T-helper 22 cell (primary cell): Measurements from ENCODE around the gene TMEM178A.

Experiments used
- DNase-seq: peaks from one replicate; pipeline ENCODE4 v3.0.0-alpha.2; 2020; ENCODE audit warnings: low read depth

TMEM178A gene

DNA sequence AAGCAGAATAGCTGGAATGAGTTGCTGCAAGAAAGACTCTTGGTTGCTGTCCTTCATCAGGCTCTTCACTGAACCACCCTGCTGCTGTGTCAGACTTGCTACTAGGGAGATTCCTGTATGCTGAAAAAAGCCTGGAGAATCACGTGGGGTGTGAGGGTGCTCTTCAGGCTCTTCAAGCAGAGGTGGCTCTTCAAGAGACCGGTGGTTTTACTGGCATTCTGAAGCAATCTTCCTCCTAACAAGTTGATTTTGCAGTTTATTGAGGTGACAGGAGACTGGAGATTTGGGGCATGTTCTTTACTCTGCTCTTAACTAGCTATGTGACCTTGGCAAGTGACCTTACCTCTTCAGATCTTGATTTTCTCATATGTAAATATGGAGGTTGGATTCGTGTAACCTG is 14.1 kb downstream of the TMEM178A start:
- DNase-seq: no peak

- no peak for DNase-seq
Observed at GRCh38 chr2:39682066-39682692, 16.5 kb downstream of the TMEM178A start.

DNA sequence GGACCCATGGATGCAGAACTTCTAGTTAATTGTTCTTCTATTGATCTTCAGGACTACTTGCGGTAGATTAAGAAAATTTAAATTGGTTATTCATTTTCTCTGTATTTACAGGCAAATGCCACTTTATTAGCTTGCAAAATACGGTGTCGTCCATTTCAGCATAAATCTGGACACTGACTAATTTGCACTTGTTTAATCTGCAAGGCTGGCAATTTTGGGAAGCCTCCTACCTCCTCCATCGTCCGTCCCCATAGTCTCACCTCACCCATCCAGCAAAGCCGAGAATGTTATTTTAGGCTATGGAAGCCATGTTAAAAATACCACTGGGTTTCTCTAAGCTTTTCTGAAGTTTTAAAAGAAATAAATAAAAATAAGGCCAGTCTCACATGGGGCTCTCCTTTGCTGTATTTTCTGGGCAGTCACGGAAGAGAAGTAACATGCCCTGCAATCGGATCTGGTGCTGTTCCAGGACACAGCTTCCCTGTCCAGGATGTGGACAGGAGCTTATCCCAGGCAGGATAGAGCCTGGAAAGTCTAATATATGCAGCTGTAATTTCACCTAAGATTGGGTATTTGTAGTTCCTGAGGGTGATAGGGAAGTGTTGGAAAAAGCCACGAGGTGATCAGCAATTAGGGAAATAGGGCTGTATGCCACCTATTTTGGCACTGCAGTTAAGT is 17.4 kb downstream of the TMEM178A start:
- DNase-seq: no peak

DNA sequence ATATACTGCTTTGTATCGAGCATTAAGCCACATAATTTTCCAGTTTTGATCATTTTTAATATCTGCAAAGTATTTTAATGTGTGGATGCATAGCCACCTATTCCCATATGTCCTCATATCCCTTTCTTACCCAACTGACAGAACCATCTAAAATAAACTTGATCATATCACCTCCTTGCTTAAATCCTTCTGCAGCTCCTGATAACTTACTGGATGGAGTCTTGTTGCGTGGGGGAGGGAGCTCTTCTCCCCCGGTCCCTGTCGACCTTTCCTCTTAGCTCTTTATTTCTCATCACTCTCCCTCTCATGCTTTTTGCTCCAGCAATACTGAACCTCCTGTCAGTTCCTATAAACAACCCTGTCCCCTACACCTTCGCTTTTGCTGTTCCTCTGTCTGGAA is 18.7 kb downstream of the TMEM178A start:
- DNase-seq: no peak

DNA sequence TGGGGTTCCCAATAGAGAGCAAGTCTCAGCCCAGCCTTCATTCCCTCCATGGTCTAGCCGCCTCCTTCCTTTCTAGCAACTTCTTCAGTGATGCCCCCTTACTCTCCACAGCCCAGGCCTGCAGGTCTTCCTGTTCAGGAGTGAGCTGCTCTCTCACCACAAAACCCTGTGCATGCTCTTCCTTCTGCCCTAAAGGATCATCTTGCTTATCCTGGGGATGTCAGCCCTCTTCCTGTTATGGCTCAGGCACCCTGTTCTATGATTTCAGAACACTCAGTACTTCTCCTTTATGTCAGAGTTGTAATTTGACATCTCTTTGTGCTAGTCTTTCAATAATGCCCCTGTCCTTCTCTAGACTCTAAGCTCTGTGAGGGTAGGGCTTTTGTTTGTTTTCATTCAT is 19.4 kb downstream of the TMEM178A start:
- DNase-seq: no peak

- DNase-seq: no peak
Observed at GRCh38 chr2:39686456-39686855, 20.7 kb downstream of the TMEM178A start.

DNA sequence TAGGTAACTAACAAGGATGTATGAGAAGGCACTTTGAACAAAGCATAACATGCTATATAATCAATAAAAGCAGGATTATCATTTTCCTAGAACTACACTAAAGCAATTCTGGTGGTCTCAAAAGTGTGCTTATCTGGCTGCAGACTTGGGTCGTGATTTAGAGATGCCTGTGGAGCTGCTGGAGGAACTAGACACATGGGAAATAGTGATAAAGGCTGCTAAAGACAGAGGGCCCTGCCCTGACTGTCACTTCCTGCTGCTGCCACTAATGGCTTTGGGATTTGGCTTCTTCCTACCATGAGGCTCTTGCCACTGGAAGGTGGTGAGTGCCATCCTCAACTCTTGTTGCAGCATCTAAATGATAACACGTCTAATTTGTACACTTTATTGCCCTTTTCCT is 22.5 kb downstream of the TMEM178A start:
- DNase-seq: no peak

- DNase-seq: no peak
Observed at GRCh38 chr2:39689272-39689841, 23.6 kb downstream of the TMEM178A start.

DNA sequence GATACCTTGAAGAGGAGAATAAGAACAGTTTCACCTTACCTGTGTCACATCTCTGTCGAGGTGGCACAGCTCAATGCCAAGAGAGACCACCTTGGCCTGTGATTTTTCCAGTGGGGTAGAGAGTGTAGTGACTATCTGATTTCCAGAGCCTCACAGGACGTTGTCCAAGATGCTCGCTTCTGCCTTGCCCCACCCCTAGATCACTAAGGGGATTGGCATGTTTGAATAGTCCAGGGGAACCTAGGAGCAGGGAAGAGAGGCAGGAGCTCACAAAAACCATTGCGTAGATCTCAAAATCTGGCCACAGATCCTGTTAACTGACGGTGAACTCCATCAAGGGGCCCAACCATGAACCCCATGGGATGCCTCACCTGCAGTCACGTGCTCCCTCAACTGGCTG is 24.2 kb downstream of the TMEM178A start:
- no peak for DNase-seq

DNA sequence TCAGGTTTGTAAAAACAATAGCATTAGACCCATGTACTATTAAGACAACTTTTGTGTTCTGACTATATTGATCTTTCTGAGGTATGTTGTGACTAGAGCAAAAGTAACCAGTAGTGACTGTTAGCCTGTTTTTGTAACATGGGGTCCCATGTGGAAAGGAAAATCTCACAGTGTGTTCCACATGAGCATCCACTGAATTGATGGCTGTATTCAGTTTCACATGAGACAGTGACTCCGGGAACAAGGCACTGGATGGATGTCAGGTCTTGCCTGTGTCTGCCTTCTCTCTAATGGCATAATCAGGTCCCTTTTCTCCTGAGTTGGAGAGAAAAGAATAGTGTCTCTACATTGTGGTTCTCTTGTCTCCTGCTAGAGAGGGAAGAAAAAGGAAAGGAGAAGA is 27.5 kb downstream of the TMEM178A start:
- DNase-seq: no peak

DNA sequence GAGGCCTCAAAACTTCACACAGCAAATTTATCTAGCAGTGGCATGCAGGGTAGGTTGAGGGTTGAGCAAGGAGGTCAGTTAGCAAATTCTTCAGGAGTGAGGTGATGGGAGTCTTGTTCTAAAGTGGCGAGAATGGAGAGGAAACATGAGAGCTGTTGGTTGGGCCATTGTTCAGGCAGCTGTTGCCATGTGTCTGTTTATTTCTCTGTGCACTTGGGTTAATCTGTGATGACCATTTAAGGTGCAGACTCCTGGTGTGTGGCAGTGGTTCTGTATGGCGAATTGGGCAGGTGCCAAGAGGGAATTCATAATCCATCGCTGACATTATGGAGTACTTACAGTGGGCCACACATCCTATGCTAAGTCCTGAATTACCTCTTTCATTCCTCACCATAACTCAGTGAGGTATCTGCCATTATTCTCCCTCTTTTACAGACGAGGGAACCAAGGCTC is 30.4 kb downstream of the TMEM178A start:
- DNase-seq: no peak

- DNase-seq: no peak
Observed at GRCh38 chr2:39696838-39697237, 31.1 kb downstream of the TMEM178A start.

DNA sequence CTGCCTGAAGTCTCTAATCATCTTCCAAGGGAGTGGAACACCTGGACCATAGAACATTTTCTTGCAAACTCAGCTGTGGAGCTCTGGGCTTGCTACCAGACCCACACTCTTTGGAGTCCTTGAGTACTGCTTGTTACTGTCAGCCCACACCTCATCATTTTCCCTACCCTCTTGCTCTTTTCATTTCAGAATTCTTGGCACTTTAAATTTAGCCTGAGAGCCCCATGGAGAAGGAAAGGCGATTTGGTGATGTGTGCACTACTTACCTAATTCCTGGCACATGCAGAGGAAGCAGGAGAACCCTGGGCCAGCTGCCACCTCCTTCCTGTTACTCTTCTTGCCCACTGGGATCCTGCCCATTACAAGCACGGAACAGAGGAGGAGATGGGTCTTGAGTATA is 31.7 kb downstream of the TMEM178A start:
- no peak for DNase-seq

DNA sequence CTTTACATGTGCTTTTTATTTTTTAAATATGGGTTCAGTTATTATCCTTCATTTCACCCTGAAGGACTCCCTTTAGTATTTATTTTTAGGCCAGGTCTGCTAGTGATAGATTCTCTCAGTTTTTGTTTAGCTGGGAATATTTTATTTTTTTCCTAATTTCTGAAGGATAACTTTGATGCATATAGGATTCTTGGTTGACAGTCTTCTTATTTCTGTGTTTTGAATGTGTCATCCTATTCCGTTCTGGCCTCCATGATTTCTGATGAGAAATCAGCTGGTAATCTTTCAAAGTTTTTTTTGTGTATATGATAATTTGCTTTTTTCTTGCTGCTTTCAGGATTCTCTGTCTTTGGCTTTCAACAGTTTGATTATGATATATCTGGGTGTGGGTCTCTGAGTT is 35.4 kb downstream of the TMEM178A start:
- DNase-seq: no peak

DNA sequence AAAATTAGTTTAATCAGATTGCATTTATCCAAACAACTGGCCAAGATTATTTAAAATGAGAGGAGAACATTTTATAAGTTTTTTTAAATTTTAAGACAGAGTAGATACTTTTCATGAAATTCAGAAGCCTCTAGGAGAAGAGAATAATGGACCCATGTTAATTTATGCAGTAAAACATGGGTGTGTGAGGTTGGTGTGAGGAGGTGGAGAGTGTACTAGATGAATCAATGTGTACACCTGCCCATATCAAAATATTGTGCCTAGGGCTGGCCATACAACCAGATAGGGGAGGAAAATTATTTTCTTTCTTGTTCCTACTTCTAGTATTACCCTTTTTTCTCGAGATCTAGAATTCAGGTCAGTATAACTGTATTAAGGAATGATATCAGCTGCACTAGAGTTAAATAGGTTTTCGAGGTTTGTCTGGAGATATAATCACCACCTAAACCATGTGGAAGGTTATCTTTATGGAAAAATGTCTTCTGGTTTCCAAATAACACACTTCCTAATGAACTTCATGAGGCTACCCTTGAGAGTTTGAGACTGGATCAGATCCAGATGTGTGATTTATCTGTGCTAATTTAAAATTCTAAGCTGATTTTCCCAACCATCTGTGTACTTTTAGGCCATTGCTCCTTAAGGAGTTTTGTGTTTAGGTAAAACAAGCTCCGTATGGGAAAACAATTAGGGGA is 37.6 kb downstream of the TMEM178A start:
- DNase-seq: no peak

DNA sequence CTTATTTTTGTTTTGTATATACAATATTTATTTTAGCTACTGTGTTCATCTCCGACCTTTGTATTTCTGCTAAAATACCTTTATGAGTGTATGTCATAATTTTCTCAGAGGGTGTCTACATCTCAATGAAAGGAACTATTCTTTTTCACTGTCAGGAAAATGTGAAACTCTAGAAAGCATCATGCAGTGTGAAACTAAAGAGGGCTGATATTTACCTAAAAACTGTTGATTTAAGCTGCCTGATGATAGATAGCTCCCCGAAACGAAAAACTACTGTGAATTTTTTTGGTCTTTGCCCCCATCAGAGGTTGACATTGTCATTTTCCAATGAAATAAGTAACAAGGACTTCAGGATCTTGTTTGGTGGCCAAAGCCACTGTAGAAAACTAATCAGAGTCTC is 38.8 kb downstream of the TMEM178A start:
- no peak for DNase-seq

GRCh38 chr2:39705638-39706037 is 39.9 kb downstream of the TMEM178A start:
- no peak for DNase-seq

- no peak for DNase-seq
Observed at GRCh38 chr2:39706312-39706711, 40.6 kb downstream of the TMEM178A start.

GRCh38 chr2:39706945-39707344 is 41.2 kb downstream of the TMEM178A start:
- no peak for DNase-seq

DNA sequence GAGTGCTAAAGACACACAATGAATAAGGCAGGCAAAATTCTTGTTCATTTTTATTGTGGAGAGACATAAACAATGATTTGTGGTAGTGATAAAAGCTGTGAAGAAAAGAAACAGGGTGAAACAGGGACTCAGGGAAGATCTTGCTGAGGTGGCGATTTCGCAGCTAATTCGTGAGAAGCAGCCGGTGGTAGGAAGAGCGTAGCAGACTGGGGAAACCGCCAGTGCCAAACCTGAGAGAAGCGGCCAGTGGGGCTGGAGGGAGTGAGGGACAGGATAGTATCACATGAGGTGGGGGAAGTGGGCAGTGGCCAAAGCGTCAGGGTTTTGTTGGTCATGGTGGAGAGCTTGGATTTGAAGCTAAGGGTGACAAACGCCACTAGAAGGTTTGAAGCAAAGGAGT is 42.3 kb downstream of the TMEM178A start:
- no peak for DNase-seq

DNA sequence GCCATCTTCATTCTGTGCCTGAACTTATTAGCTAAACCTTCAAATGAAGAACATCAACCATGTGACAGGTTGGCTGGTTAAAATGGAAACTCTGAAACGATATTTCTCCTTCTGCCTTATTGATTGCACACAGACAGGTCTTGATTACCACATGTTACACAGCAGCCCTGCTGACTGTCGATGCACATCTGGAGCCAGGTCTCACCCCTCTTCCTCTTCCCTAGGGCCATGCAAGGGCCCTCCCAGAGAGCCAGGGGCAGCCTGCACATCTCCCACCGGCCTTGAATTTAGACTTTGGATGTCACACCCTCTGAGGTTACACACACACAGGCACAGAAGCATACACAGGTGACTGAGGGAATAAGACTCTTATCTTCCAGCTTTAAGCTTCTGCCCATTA is 45.1 kb downstream of the TMEM178A start:
- DNase-seq: no peak

GRCh38 chr2:39712953-39713352 is 47.2 kb downstream of the TMEM178A start:
- no peak for DNase-seq

GRCh38 chr2:39715095-39715494 is 49.4 kb downstream of the TMEM178A start:
- DNase-seq: no peak
